Colonic mucosa (tissue), 4 donors: ENCODE data around the gene FSHB. TPM values are rescaled to one million over a fixed set of nuclear protein-coding genes. Genes with fewer than 3 reads are reported as not detected.
"Not testable (repeated sequence)": the region's sequence is repeated elsewhere in the genome, so short reads cannot be mapped to it uniquely, and the experiment has no call there.

Experiments used
- DNase-seq: peaks from one replicate; pipeline ENCODE4 v3.0.0-alpha.2; 2020
- H3K27ac ChIP-seq: fragments of 200-600 bp; one replicate; pipeline ENCODE4 v1.8.0; 2021
- H3K27me3 ChIP-seq: fragments of 200-600 bp; one replicate; pipeline ENCODE4 v1.8.0; 2021
- H3K36me3 ChIP-seq: fragments of 200-600 bp; one replicate; pipeline ENCODE4 v1.8.0; 2021
- H3K4me1 ChIP-seq: fragments of 200-600 bp; one replicate; pipeline ENCODE4 v1.8.0; 2021; ENCODE audit warnings: mild to moderate bottlenecking
- H3K4me3 ChIP-seq: fragments of 200-600 bp; one replicate; pipeline ENCODE4 v1.8.0; 2021
- H3K9ac ChIP-seq, 2 donors: one replicate each; pipeline ENCODE4 v1.7.0; 2013; ENCODE audit warnings: control low read depth in 2 of 2, low read depth in 2 of 2, low read length in 2 of 2
- H3K9me3 ChIP-seq: fragments of 200-600 bp; one replicate; pipeline ENCODE4 v1.8.0; 2021
- intact Hi-C: fragments of 100-400 bp; cut with DNase I; formaldehyde crosslinking; loops from one replicate; pipeline ENCODE4 v1.14.1; 2022
- total RNA-seq, 2 donors: library from RNA; stranded (reverse); fragmentation: NEBNext Ultra II Directional in 1 of 2; extraction: Animal tissue kit (Norgen Biotek cat#: 25700) in 1 of 2; gene quantifications; one replicate each; pipeline ENCODE4 v1.2.1, GENCODE V29; 2021
- TF ChIP-seq, protein P1 (sequence below): fragments of 200-600 bp; IDR thresholded peaks from one replicate; pipeline ENCODE4 v1.8.0; 2022; ENCODE audit warnings: antibody characterized with exemption, mild to moderate bottlenecking
- donor health status: healthy.
- donor health status: DM: no; HTN: no; CAD: no.
- donor health status: DM: no; HTN: no; CAD: no.

FSHB gene
- total RNA-seq, 2 donors from 2014 or later: not detected

DNA sequence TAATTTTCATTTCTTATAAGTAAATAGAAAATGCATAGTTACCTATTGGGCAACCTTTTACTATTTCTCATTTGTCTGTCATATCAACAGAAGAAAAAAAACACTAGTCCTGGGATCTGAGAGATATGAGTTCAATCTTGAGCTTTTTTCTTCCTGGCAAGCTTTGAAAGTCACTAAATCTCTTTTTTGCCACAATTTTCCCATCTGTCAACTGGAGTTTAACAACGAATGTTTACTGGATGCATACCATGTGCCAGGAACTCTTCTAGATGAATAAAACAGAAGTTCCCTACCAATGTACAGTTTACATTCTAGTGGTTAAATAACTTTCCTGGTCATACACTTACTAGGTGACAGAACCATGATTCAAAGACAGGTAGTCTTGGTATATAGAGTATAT lies 31.0 kb downstream of the FSHB start:
- no peak for DNase-seq
- H3K27ac ChIP-seq: no peak overlapping the region
- no peaks in the 10 kb centered on the region for H3K36me3 ChIP-seq
- TF ChIP-seq, protein P1, sequence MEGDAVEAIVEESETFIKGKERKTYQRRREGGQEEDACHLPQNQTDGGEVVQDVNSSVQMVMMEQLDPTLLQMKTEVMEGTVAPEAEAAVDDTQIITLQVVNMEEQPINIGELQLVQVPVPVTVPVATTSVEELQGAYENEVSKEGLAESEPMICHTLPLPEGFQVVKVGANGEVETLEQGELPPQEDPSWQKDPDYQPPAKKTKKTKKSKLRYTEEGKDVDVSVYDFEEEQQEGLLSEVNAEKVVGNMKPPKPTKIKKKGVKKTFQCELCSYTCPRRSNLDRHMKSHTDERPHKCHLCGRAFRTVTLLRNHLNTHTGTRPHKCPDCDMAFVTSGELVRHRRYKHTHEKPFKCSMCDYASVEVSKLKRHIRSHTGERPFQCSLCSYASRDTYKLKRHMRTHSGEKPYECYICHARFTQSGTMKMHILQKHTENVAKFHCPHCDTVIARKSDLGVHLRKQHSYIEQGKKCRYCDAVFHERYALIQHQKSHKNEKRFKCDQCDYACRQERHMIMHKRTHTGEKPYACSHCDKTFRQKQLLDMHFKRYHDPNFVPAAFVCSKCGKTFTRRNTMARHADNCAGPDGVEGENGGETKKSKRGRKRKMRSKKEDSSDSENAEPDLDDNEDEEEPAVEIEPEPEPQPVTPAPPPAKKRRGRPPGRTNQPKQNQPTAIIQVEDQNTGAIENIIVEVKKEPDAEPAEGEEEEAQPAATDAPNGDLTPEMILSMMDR: no peak
- no peaks in the 10 kb centered on the region for H3K9me3 ChIP-seq
- no peaks in the 10 kb centered on the region for H3K27me3 ChIP-seq
- no peak overlapping the region for H3K4me3 ChIP-seq
- H3K4me1 ChIP-seq: no peaks in the 10 kb centered on the region
- no peak overlapping the region for H3K9ac ChIP-seq
- intact Hi-C loops: no loop called here

DNA sequence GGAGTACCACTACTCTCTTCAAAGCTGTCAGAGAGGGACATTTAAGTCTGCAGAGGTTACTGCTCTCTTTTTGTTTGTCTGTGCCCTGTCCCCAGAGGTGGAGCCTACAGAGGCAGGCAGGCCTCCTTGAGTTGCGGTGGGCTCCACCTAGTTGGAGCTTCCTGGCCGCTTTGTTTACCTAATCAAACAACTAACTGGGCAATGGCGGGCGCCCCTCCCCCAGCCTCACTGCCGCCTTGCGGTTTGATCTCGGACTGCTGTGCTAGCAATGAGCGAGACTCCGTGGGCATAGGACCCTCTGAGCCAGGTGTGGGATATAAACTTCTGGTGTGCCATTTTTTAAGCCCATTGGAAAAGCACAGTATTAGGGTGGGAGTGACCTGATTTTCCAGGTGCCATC lies 37.8 kb downstream of the FSHB start:
- H3K4me1 ChIP-seq, H3K27me3 ChIP-seq, H3K4me3 ChIP-seq, H3K9me3 ChIP-seq, DNase-seq, H3K36me3 ChIP-seq, H3K27ac ChIP-seq, H3K9ac ChIP-seq, intact Hi-C loops: not testable (repeated sequence)

DNA sequence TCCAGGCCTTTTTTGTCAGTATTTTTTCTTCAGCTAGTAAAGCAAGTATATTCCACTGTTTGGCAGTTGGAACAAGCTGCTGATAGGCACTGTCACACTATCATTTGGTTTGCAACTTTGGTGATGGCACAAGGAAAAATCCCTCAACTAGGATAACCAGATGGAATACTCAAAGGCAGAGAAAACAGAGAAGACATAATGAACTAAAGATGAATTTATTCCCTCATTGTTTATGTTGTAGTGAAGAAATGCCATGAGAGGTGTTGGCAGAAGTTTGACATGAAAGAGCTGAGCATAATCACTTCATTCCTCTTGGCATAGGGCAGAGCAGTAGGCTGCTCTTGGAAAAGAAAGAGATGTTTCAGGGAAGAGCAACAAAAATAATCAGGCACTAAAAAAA lies 39.9 kb downstream of the FSHB start:
- no peaks in the 10 kb centered on the region for H3K9me3 ChIP-seq
- no peak overlapping the region for H3K27ac ChIP-seq
- no peaks in the 10 kb centered on the region for H3K36me3 ChIP-seq
- no peaks in the 10 kb centered on the region for H3K27me3 ChIP-seq
- TF ChIP-seq, protein P1: no peak
- intact Hi-C loops: no loop called here
- DNase-seq: no peak
- no peak overlapping the region for H3K9ac ChIP-seq
- no peak overlapping the region for H3K4me3 ChIP-seq
- H3K4me1 ChIP-seq: no peaks in the 10 kb centered on the region

DNA sequence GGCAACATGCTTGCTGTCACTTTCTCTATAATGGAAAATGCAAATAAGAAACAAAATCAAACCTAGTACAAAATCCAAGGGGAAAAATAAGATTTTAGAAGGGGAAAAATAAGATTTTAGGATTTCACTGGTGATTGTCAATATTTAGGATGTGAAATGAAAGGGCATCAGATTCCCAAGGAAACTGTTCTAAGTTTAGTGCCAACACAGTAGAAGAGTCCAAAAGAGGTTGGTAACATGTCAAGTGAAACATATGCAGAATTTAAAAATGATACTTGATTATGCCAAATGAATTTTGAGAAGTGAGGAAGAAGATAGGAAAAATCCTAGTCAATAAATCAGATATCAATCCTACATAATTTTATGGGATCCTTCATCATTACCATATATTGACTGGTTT lies 46.4 kb downstream of the FSHB start:
- H3K36me3 ChIP-seq: no peaks in the 10 kb centered on the region
- H3K4me3 ChIP-seq: no peak overlapping the region
- TF ChIP-seq, protein P1: no peak
- no peak overlapping the region for H3K27ac ChIP-seq
- no peaks in the 10 kb centered on the region for H3K4me1 ChIP-seq
- DNase-seq: no peak
- no peaks in the 10 kb centered on the region for H3K27me3 ChIP-seq
- H3K9ac ChIP-seq: no peak overlapping the region
- intact Hi-C loops: no loop called here
- H3K9me3 ChIP-seq: no peaks in the 10 kb centered on the region

DNA sequence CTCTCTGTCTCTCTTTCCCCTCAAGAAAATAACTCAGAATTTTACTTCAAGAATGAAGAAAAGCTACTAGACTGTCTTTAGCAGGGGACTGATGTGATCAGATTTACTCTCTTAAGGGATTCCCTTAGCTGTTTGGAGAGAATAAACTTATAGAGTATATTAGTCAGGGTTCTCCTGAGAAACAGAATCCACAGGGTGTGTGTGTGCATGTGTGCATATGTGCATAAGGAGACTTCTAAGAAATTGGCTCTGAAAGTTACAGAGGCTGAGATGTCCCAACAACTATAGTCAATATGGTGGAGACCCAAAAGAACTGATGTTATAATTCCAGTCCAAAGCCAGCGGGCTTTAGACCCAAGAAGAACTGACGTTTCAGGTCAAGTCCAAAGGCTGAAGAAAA lies 49.0 kb downstream of the FSHB start:
- Histone ChIP-seq H3K27ac (no peak overlapping the region), H3K4me1 (no peaks in the 10 kb centered on the region), H3K27me3 (no peaks in the 10 kb centered on the region), H3K4me3 (no peak overlapping the region), H3K9me3 (no peaks in the 10 kb centered on the region), H3K9ac (no peak overlapping the region), H3K36me3 (no peaks in the 10 kb centered on the region)
- TF ChIP-seq, protein P1: no peak
- intact Hi-C loops: no loop called here
- DNase-seq: no peak

DNA sequence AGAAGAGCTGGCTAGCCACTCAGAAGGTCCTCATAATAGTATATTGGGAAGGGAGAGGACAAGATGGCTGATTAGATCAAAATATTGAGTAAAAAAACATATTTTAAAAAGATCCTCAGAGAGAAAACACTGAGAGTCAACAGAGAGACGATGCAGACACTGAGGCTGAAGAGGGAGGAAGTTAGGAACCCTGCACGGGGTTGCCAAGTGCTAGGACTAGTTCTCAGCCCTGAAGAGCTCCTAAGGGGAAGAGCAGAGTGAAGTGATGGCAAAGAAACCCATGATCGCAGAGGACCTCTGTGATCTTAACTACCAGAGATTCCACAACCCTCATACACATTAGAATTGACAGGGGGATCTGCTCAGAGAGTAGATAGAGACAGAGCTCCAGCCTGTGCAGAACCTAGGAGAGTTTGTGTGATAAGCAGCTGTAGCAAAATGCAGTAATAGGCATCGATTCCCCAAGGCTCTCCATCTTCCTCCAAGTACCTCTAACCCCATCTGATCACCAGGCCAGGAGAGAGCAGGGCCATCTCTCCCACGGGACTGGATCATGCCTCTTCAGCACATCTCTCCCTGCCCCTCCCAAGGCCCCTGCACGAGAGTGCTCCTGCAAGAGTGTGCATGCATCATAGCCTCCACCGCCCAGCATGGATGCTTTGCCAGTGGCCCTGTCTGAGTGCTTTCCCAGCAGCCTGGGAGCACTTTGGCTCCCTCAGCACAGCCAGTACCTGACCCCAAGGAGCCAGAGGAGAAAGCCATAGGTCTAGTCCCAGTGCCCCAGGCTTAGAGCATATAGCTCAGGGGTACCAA lies 50.9 kb downstream of the FSHB start:
- H3K27me3 ChIP-seq: no peaks in the 10 kb centered on the region
- no peaks in the 10 kb centered on the region for H3K9me3 ChIP-seq
- no peak overlapping the region for H3K27ac ChIP-seq
- intact Hi-C loops: no loop called here
- no peak overlapping the region for H3K9ac ChIP-seq
- H3K36me3 ChIP-seq: no peaks in the 10 kb centered on the region
- H3K4me1 ChIP-seq: no peaks in the 10 kb centered on the region
- TF ChIP-seq, protein P1: no peak
- no peak overlapping the region for H3K4me3 ChIP-seq
- DNase-seq: no peak
